ENCODE measurements around the gene USP47. TPM values are rescaled to one million over a fixed set of nuclear protein-coding genes. Genes with fewer than 3 reads are reported as not detected.

Gene USP47
- total and polyA plus RNA-seq, 2 of the 8 experiments (the other 6 are each of a cell fraction or from before 2014, with no cell fraction given), result 4.2 to 21.3 TPM

DNA sequence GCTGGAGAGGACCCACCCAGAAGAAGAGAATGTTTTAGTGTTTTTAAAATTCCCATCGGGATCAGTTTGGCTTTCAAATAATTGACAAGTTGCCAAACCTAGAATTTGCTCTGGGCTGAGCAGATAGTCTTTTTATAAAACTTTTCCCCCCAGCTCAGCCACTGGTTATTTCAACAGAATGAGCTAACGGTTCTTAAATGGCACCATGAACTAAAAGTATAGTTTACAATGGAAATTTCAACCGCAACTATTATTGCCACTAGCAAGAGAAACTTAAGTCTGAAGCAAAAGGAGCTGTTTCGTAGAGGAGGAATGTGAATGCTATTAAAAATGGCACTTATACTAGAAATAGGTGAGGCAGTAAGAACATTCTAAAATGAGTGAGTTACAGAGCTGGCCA, 163.3 kb downstream of the USP47 start (continued):
- TF ChIP-seq KDM4A (IDR thresholded peaks at IDR 0.05; ENCODE audit: low read depth, low read length, severe bottlenecking) (no peak), JUN (IDR thresholded peaks at IDR 0.05; ENCODE audit: low read depth, low read length) (no peak), CBX8 (IDR thresholded peaks at IDR 0.05; ENCODE audit: borderline replicate concordance, low read depth, low read length) (no peak), JUND (IDR thresholded peaks at IDR 0.05; ENCODE audit: low read length) (no peak), BCL11A (IDR thresholded peaks at IDR 0.05; ENCODE audit: low read depth in 2 of 2, low read length in 2 of 2) (no peak), RXRA (IDR thresholded peaks at IDR 0.05; ENCODE audit: insufficient read depth, low read depth, low read length) (no peak), SIX5 (IDR thresholded peaks at IDR 0.05; ENCODE audit: low read depth, low read length) (no peak), NANOG (IDR thresholded peaks at IDR 0.05; ENCODE audit: insufficient read depth, low read depth, low read length, poor library complexity, severe bottlenecking) (no peak)
- TF ChIP-seq, protein P1, sequence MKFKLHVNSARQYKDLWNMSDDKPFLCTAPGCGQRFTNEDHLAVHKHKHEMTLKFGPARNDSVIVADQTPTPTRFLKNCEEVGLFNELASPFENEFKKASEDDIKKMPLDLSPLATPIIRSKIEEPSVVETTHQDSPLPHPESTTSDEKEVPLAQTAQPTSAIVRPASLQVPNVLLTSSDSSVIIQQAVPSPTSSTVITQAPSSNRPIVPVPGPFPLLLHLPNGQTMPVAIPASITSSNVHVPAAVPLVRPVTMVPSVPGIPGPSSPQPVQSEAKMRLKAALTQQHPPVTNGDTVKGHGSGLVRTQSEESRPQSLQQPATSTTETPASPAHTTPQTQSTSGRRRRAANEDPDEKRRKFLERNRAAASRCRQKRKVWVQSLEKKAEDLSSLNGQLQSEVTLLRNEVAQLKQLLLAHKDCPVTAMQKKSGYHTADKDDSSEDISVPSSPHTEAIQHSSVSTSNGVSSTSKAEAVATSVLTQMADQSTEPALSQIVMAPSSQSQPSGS (IDR thresholded peaks at IDR 0.05; ENCODE audit: low read length), result no peak
